Stimulated activated CD4-positive, alpha-beta T cell treated with anti-CD3 and anti-CD28 coated beads, Interleukin-2, amount 100 ng/mL, for 24 hours (primary cell): Measurements from ENCODE around the gene XYLB.

Experiments
- DNase-seq, 2 donors: peaks; one replicate each; pipeline ENCODE4 v3.0.0-alpha.2; 2020

The XYLB gene

GRCh38 chr3:38457111-38458003 lies 110.8 kb downstream of the XYLB start:
- DNase-seq = no peak

- no peak for DNase-seq
These were observed 112.4 kb downstream of the XYLB start for GRCh38 chr3:38458796-38459498.

- no peak for DNase-seq
These were observed 113.0 kb downstream of the XYLB start for GRCh38 chr3:38459499-38460048.

DNA sequence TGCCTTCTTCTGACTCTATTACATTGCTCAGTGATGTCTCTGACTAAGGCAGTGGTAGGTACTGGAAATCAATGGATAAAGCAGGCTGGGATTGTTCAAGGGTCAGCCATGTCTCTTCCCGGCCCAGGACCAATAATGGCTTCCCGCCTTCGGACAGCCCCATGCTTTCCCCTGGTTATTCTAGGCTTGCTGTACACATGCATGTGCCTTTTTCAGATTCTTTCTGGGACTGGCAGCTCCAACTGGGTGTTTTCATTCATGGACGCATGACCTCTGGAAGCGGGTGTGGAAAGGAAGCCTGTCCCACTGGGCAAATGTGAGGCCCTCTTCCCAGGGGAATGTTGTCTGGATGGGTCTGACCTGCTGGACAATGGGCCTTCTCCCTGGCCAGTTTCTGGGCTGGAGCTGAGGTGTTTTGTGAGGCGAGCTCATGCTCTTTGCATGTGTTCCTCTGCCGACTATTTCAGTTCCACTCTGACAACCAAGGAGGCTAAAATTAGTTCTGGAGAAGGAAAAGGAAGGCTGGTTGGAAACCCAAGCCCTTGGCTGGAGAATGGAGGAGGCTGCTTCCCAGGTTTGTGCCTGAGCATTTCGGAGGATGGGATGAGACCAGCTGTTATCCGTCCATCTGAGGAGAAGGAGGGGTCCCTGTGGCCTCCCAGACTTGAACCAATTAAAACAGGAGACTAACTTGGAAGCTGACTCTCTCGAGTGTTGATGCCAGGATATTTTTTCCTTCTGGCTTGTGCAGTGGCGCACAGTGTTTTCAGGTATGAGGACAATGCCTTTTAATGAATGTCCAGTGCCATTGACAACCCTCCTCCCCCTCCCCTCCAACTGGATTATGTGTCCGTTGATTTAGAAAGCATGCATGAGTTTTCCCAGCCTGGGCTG lies 114.0 kb downstream of the XYLB start:
- DNase-seq = no peak
